ENCODE results near the gene WIPI1.
"Not testable (repeated sequence)": the region's sequence is repeated elsewhere in the genome, so short reads cannot be mapped to it uniquely, and the experiment has no call there.

WIPI1 gene

DNA sequence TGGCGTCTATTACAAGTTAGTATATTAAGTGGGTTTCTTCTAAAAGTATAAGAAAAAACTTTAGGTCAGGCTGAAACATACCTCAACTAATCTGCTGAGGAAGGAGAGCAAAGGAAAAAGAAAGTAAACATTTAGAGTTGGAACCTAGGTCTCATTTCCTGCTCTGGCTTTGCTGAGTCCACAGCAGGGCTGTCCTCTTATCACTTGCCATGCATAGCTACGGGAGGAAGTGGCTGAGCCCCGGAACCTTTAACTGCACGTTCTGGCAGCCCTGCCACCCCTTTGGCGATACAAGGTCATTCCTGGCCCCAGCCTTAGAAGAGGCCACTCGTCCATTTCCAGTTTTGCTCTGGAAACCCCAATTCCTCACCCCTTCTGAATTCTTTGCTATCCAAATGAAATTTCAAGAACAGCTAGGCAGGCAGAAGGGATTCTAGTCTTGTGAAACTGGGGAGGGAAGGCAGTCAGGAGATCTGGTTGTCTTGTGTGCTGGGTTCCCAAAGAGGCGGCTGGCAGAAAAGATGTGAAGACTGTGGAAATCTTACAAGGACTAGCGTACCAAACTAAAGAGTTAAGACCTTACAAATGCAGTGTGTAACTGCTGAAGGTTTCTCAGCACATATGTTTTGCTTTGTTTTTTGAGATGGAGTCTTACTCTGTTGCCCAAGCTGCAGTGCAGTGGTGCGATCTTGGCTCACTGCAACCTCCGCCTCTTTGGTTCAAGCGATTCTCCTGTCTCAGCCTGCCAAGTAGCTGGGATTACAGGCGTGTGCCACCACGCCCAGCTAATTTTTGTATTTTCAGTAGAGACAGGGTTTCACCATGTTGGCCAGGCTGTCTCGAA is 19.1 kb downstream of the WIPI1 start:
- DNase-seq = no peak

DNA sequence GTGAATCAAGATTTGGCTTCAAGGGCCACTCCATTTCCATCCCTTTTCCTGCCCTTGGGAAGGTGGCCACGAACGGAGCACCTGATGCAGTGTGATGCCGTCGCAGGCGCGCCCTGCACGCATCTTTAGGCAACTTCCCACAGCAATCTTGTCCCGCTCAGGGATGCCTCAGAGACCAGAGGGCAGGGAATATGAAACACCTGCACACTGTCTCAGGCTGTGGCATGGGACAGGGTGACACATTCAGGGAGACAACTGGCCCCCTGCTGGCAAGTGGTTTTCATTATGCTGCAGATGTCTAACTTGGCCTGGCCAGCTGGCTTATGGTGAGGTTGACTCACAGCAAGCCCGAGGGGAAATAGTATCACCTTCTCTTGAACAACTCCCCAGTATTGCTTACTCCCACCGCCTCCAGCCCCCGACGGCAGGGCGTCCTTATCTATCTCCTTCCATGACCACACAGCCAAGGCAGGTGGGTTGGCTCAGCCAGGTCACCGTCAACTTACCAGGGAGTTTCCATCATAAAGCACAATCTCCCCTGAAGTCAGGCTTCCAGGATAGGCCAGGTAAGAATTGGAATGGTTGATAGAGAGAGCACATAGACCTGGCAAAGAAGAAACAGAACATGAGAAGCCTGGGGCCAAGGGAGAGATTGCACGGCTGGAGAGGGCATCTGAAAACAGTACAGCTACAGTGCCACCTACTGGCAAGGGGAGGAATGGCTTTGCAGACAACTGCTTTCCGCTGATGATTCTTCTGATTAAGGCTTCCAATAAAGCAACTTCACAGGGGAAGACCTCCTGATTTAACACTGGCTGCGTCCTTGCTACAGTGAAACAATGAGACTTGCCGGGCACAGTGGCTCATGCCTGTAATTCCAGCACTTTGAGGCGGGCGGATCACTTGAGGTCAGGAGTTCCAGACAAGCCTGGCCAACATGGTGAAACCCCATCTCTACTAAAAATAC is 21.1 kb downstream of the WIPI1 start:
- peak; percentile 63 for DNase-seq

GRCh38 chr17:68435361-68435760 is 21.9 kb downstream of the WIPI1 start:
- DNase-seq = no peak

DNA sequence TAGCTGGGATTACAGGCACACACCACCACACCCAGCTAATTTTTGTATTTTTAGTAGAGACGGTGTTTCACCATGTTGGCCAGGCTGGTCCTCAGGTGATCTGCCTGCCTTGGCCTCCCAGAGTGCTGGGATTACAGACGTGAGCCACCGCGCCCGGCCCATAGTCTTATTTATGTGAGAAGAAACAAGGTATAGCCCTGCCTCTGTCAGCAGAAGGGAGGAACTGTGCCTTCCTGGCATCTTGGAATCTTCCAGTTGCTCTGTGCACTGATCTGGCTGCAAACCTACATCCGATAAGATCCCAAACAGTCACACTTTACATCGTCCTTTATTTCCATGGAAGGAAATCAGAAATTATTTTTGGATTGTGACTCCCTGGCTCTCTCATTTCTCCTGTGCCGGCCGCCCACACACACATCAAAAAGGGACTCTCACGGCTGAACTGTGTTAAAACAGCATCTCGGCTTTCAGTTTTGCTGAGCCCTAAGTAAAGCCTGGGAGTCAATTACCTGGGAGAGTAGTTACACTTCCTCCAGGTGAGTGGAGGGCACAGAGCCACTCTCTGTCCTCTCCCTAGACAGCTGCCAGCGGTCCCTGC is 23.3 kb downstream of the WIPI1 start:
- no peak for DNase-seq

DNA sequence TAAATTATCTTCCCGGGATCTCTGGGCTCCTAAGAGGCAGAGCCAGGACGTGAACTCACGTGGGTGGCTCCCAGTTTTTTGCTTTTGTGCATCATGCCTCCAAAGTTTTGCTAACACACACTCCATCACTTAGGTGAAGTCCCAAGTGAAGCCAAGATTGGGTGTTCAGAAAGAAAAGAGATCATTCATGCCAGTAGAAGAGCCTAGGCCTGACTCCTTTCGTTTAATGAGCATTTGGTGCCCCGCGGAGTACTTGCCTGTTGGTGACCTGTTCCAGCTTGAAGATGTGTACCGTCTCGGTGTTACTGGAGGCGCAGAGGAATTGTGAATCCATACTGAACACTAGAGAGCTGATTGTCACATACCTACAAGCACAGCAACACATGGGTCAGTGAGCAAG is 24.1 kb downstream of the WIPI1 start:
- DNase-seq = no peak

DNA sequence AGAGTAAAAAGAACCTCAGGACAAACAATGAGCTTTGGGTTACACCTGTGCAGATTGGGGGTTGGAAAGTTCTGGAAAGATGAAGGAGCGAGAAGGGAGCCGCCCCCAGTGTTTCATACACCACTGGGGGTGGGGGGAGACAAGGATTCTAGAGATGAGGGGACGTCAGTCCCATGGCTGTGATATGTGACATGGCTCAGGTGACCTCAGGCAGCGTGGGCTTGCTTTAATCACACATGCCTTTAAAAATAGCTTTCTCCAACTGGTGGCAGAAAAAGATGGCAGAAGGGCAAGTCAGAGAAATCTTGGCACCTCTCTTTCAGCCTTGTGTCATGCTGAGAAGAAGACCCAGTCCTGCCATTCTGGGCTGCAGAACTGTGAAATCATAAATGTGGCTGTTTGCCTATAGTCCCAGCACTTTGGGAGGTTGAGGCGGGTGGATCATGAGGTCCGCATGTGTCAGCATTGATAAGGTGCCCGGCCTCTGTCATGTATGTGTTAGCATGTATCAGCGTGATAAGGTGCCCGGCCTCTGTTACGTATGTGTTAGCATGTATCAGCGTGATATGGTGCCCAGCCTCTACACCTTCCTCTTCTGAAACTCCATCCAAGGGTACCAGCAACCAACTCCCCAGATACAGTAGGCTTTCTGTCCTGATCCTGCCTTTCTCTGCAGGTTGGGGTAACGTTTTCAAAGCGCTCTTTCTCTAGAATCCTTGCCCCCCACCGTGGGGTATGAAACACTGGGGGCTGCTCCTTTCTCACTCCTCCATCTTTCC is 25.0 kb downstream of the WIPI1 start:
- DNase-seq = no peak

- DNase-seq = peak; percentile 24
These were observed 25.6 kb downstream of the WIPI1 start for GRCh38 chr17:68431661-68432071.

DNA sequence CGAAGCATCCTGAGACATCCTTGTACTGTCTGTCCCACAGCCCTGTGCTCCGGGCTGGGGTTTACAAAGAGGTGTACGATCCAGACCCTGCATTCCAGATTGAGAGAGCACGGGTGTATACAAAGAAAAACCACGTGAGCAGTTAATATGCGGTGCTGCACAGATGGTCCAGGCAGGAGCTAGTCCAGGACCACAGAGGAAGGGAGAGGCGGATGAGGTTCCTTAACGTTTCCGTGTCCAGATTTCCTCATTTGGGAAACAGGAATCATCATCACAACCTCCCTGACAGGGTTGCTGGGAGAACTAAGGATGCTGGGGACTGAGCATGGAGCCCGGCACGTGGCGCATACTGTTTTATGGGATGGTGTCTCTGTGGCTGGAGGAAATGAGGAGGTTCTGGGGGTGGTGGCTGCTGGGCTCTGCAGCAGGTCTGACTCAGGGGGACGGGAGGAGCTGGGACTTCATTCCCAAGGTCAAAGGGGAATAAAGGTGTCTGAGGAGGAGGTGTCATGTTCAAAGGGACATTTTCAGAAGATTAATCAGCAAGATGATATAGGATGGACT is 26.2 kb downstream of the WIPI1 start:
- DNase-seq = no peak

DNA sequence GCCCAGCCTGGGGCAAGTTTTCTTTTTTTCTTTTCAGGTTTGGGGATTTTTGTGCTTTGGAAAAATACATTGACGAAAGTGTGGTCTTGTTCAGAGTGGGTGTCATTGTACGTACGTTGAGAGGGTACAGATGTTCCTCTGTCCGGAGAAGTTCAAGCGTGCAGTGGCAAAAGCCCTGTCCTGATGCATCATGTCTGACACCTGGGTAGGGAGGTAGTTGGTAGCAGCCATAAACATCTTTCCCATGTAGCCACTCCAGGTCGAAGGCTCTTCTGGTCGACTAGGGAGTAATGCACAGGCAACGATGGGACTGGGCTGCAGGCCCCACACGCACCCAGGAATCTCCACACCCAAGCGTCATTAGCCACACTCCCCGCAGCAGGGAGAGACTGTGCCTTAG is 27.4 kb downstream of the WIPI1 start:
- no peak for DNase-seq

DNA sequence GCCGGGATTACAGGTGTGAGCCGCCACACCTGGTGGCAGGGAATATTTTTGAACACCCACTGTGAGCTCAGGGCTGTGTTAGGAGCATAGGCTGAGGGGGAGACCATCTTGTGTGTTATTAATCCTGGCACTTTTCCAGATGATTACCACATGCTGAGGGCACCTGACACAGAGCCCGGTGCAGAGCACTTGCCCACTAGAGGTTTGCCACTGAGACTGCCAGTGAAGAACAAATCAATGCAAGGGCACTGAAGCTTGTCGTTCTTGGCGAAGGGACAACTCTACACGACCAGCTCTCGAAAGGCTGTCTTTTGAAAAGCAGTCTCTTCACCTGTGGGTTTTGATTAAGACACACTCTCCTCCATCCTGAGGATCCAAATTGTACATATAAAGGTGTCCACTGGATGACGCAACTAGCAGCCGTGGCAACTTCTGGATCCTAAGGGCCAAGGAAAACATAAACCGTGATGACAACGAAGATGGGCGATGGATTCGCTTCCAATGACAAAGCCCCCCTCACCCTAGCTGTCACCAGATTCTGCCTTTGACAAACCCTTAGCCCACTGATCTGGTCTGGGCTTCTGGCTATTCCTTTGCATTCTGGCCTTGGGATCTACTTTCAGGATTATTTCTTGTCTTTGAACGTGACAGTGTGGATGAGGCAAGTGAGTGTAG is 28.7 kb downstream of the WIPI1 start:
- no peak for DNase-seq

DNA sequence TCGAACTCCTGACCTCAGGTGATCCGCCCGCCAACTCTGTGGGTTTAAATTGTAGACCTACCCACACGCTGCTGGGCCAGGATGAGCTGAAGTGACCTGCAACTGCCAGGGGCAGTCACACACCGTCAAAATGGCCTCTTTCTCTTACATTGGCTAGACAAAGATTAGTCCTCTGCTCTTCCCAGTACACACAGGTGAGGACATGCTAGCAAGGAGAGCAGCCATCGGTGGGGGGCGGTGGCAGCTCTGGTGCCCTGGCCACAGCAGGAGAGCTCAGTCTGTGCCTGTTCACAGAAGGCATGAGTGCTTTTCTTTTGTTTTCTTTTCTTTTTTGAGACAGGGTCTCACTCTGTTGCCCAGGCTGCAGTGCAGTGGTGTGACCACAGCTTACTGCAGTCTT is 29.7 kb downstream of the WIPI1 start:
- DNase-seq = no peak

DNA sequence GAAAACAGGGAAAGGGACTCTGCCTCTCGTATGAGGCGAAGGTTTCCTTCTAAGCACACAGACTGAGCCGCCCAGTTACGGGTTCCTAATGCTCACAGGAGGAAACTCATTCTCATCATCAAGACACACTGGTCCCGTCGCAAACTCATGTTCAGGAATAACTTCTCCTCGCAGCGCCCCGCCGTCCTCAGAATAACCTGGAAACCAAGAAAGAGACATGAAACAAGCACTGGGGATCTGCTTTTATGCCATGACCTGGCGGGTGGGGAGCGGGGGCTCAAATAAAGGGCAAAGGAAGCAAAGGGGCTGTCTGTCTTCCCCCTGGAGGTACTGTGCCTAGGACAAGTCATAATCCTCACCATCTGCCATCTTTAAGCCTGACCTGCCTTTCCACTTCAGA is 31.3 kb downstream of the WIPI1 start:
- DNase-seq = no peak

DNA sequence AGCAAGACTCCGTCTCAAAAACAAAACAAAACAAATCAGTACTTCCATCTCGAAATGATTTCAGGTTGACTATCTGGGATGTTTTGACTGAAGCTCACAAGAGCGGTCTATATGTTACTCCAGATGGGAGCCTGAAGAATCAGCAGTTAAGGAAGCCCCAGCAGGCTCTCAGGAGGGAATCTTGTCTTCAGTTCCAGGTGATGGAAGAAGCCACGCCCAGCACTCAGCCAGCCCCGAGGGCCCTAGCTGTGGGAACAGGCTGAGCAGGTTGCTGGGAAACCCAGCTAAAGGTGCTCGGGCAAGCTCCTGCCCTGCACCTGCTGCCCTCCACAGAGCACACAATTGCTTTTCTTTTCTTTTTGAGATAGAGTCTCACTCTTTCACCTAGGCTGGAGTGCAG is 32.4 kb downstream of the WIPI1 start:
- no peak for DNase-seq

DNA sequence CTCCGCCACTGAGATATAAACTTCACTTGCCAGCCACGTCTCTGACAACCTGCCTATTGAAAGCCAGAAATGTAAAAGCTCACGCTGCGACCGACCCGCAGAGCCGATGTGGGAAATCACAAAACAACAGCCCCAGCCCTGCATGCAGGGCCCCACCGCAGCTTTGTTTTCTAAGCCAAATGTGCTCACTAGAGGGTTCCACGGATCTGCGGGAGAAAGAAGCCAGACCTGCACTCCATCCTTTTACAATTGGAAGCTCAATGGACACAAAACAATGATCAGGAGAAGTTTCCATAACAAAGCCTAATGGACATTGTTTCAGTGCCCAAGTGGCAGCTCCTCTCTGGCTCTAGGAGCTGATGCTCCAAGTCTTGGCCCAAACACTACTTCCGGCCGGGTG is 33.1 kb downstream of the WIPI1 start:
- no peak for DNase-seq

GRCh38 chr17:68423251-68423650 is 34.0 kb downstream of the WIPI1 start:
- DNase-seq = no peak

DNA sequence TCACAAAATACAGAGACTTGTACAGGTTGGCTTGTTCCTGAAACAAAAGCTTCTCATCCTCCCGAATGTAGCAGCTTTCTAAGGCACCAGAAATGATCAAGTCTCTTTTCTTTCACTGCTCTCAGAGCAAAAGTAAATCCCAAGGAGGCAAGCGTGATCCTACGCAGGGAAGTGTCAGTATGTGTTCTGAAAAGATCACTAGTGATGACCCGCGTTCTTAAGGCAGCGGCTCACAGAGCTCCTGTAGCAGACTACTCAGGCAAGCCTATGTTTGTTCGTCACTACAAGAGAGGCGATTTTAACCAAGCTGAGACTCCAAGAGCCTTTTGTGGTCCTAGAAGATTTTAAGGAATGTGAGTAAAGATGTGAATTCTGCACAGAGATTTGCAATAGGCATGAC is 34.5 kb downstream of the WIPI1 start:
- no peak for DNase-seq

- DNase-seq = no peak
These were observed 35.8 kb downstream of the WIPI1 start for GRCh38 chr17:68421486-68421885.

DNA sequence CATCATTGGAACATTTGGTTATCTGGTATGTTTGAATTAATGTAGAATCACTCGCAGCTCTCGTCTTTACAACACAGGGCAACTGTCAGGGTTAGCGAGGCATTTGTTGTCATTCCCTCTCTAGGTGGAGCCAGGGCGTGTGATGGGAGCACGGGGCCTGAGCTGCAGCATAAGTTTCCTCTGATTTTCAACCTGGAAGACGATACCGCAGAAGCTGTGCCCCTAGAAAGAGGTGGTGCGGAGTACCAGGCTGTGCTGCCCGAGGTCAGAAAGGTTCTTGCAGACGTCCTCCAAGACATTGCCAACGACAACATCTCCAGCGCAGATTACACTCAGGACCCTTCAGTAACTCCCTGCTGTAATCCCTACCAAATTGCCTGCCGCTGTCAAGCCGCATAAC is 37.2 kb downstream of the WIPI1 start:
- DNase-seq = no peak

DNA sequence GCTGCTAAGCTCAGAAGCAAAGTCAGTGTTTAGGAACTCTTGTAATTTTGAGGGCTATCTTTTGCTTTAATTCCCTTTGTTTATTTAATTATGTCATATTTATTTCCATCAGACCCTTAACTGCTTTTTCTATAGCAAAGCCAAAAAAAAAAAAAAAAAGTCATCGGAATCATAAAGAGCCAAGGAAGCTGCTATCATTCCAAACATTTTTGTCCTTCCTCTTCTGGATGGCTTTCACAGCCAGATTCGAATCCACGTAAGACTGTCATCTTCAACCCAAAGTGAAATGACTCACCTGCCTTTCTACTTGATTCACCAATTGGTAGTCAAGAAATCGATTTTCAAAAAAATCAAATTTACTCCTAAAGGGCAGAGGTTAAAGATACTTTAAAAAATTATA is 38.4 kb downstream of the WIPI1 start:
- DNase-seq = no peak

GRCh38 chr17:68417317-68417716 is 40.0 kb downstream of the WIPI1 start:
- no peak for DNase-seq

- not testable (repeated sequence) for DNase-seq
These were observed 42.4 kb downstream of the WIPI1 start for GRCh38 chr17:68414901-68415300.
